ENCODE measurements around the gene CEACAM19.
"Not testable (repeated sequence)": the region's sequence is repeated elsewhere in the genome, so short reads cannot be mapped to it uniquely, and the experiment has no call there.

CEACAM19 gene

GRCh38 chr19:44721369-44721768 is 50.1 kb downstream of the CEACAM19 start:
- H3K4me3 ChIP-seq (ENCODE audit: low read depth in 1 of 2, low read length in 2 of 2); H3K27me3 ChIP-seq (ENCODE audit: control insufficient read depth in 1 of 2, insufficient read depth in 2 of 2, low read length in 2 of 2); H3K9me3 ChIP-seq (ENCODE audit: low read length); H3K36me3 ChIP-seq (ENCODE audit: insufficient read depth, low read length); H3K9ac ChIP-seq (ENCODE audit: low read length); H3K27ac ChIP-seq (ENCODE audit: low read depth, low read length): not testable (repeated sequence)
- peaks cover 25% of the 10 kb centered on the region for H3K4me1 ChIP-seq (ENCODE audit: insufficient read depth, low read length)

GRCh38 chr19:44722131-44723121 is 51.1 kb downstream of the CEACAM19 start:
- H3K4me3 ChIP-seq (ENCODE audit: low read depth in 1 of 2, low read length in 2 of 2) = no peak overlapping the region
- no peaks in the 10 kb centered on the region for H3K36me3 ChIP-seq (ENCODE audit: insufficient read depth, low read length)
- H3K27me3 ChIP-seq (ENCODE audit: control insufficient read depth in 1 of 2, insufficient read depth in 2 of 2, low read length in 2 of 2) = no peaks in the 10 kb centered on the region
- no peak overlapping the region for H3K27ac ChIP-seq (ENCODE audit: low read depth, low read length)
- H3K4me1 ChIP-seq (ENCODE audit: insufficient read depth, low read length) = peaks cover 25% of the 10 kb centered on the region
- H3K9ac ChIP-seq (ENCODE audit: low read length) = no peak overlapping the region
- no peaks in the 10 kb centered on the region for H3K9me3 ChIP-seq (ENCODE audit: low read length)

GRCh38 chr19:44723299-44723951 is 52.1 kb downstream of the CEACAM19 start:
- Histone ChIP-seq H3K27ac (ENCODE audit: low read depth, low read length) (no peak overlapping the region), H3K9me3 (ENCODE audit: low read length) (no peaks in the 10 kb centered on the region), H3K27me3 (ENCODE audit: control insufficient read depth in 1 of 2, insufficient read depth in 2 of 2, low read length in 2 of 2) (no peaks in the 10 kb centered on the region), H3K9ac (ENCODE audit: low read length) (no peak overlapping the region), H3K4me3 (ENCODE audit: low read depth in 1 of 2, low read length in 2 of 2) (no peak overlapping the region), H3K4me1 (ENCODE audit: insufficient read depth, low read length) (peaks cover 23% of the 10 kb centered on the region), H3K36me3 (ENCODE audit: insufficient read depth, low read length) (no peaks in the 10 kb centered on the region)

- H3K36me3 ChIP-seq (ENCODE audit: insufficient read depth, low read length) = no peaks in the 10 kb centered on the region
- H3K4me1 ChIP-seq (ENCODE audit: insufficient read depth, low read length) = peaks cover 18% of the 10 kb centered on the region
- no peak overlapping the region for H3K4me3 ChIP-seq (ENCODE audit: low read depth in 1 of 2, low read length in 2 of 2)
- no peaks in the 10 kb centered on the region for H3K9me3 ChIP-seq (ENCODE audit: low read length)
- no peak overlapping the region for H3K9ac ChIP-seq (ENCODE audit: low read length)
- H3K27ac ChIP-seq (ENCODE audit: low read depth, low read length) = no peak overlapping the region
- no peaks in the 10 kb centered on the region for H3K27me3 ChIP-seq (ENCODE audit: control insufficient read depth in 1 of 2, insufficient read depth in 2 of 2, low read length in 2 of 2)
These were observed 52.7 kb downstream of the CEACAM19 start for GRCh38 chr19:44723952-44724319.

GRCh38 chr19:44725251-44725650 is 54.0 kb downstream of the CEACAM19 start:
- Histone ChIP-seq H3K9me3 (ENCODE audit: low read length) (no peaks in the 10 kb centered on the region), H3K4me3 (ENCODE audit: low read depth in 1 of 2, low read length in 2 of 2) (no peak overlapping the region), H3K27ac (ENCODE audit: low read depth, low read length) (no peak overlapping the region), H3K27me3 (ENCODE audit: control insufficient read depth in 1 of 2, insufficient read depth in 2 of 2, low read length in 2 of 2) (no peaks in the 10 kb centered on the region), H3K4me1 (ENCODE audit: insufficient read depth, low read length) (peaks cover 13% of the 10 kb centered on the region), H3K36me3 (ENCODE audit: insufficient read depth, low read length) (no peaks in the 10 kb centered on the region), H3K9ac (ENCODE audit: low read length) (no peak overlapping the region)

- Histone ChIP-seq H3K9me3 (ENCODE audit: low read length) (no peaks in the 10 kb centered on the region), H3K4me3 (ENCODE audit: low read depth in 1 of 2, low read length in 2 of 2) (no peak overlapping the region), H3K36me3 (ENCODE audit: insufficient read depth, low read length) (no peaks in the 10 kb centered on the region), H3K27me3 (ENCODE audit: control insufficient read depth in 1 of 2, insufficient read depth in 2 of 2, low read length in 2 of 2) (no peaks in the 10 kb centered on the region), H3K9ac (ENCODE audit: low read length) (no peak overlapping the region), H3K4me1 (ENCODE audit: insufficient read depth, low read length) (peaks cover 13% of the 10 kb centered on the region), H3K27ac (ENCODE audit: low read depth, low read length) (no peak overlapping the region)
These were observed 54.4 kb downstream of the CEACAM19 start for GRCh38 chr19:44725684-44726083.

- no peaks in the 10 kb centered on the region for H3K27me3 ChIP-seq (ENCODE audit: control insufficient read depth in 1 of 2, insufficient read depth in 2 of 2, low read length in 2 of 2)
- H3K27ac ChIP-seq (ENCODE audit: low read depth, low read length) = no peak overlapping the region
- no peak overlapping the region for H3K9ac ChIP-seq (ENCODE audit: low read length)
- H3K4me3 ChIP-seq (ENCODE audit: low read depth in 1 of 2, low read length in 2 of 2) = no peak overlapping the region
- no peaks in the 10 kb centered on the region for H3K9me3 ChIP-seq (ENCODE audit: low read length)
- H3K4me1 ChIP-seq (ENCODE audit: insufficient read depth, low read length) = peaks cover 13% of the 10 kb centered on the region
- H3K36me3 ChIP-seq (ENCODE audit: insufficient read depth, low read length) = no peaks in the 10 kb centered on the region
These were observed 55.2 kb downstream of the CEACAM19 start for GRCh38 chr19:44726465-44726864.

GRCh38 chr19:44728178-44728577 is 56.9 kb downstream of the CEACAM19 start:
- Histone ChIP-seq H3K4me3 (ENCODE audit: low read depth in 1 of 2, low read length in 2 of 2) (no peak overlapping the region), H3K36me3 (ENCODE audit: insufficient read depth, low read length) (no peaks in the 10 kb centered on the region), H3K9me3 (ENCODE audit: low read length) (no peaks in the 10 kb centered on the region), H3K9ac (ENCODE audit: low read length) (no peak overlapping the region), H3K27me3 (ENCODE audit: control insufficient read depth in 1 of 2, insufficient read depth in 2 of 2, low read length in 2 of 2) (no peaks in the 10 kb centered on the region), H3K4me1 (ENCODE audit: insufficient read depth, low read length) (peaks cover 13% of the 10 kb centered on the region), H3K27ac (ENCODE audit: low read depth, low read length) (no peak overlapping the region)

- H3K9me3 ChIP-seq (ENCODE audit: low read length) = no peaks in the 10 kb centered on the region
- no peak overlapping the region for H3K9ac ChIP-seq (ENCODE audit: low read length)
- H3K27me3 ChIP-seq (ENCODE audit: control insufficient read depth in 1 of 2, insufficient read depth in 2 of 2, low read length in 2 of 2) = no peaks in the 10 kb centered on the region
- peaks cover under 1% of the 10 kb centered on the region for H3K4me1 ChIP-seq (ENCODE audit: insufficient read depth, low read length)
- no peaks in the 10 kb centered on the region for H3K36me3 ChIP-seq (ENCODE audit: insufficient read depth, low read length)
- H3K4me3 ChIP-seq (ENCODE audit: low read depth in 1 of 2, low read length in 2 of 2) = no peak overlapping the region
- H3K27ac ChIP-seq (ENCODE audit: low read depth, low read length) = no peak overlapping the region
These were observed 58.3 kb downstream of the CEACAM19 start for GRCh38 chr19:44729516-44730033.

- Histone ChIP-seq H3K9ac (ENCODE audit: low read length) (no peak overlapping the region), H3K4me3 (ENCODE audit: low read depth in 1 of 2, low read length in 2 of 2) (no peak overlapping the region), H3K4me1 (ENCODE audit: insufficient read depth, low read length) (no peaks in the 10 kb centered on the region), H3K36me3 (ENCODE audit: insufficient read depth, low read length) (no peaks in the 10 kb centered on the region), H3K9me3 (ENCODE audit: low read length) (no peaks in the 10 kb centered on the region), H3K27me3 (ENCODE audit: control insufficient read depth in 1 of 2, insufficient read depth in 2 of 2, low read length in 2 of 2) (no peaks in the 10 kb centered on the region), H3K27ac (ENCODE audit: low read depth, low read length) (no peak overlapping the region)
These were observed 59.8 kb downstream of the CEACAM19 start for GRCh38 chr19:44731081-44731480.

GRCh38 chr19:44731622-44732021 is 60.3 kb downstream of the CEACAM19 start:
- Histone ChIP-seq H3K4me3 (ENCODE audit: low read depth in 1 of 2, low read length in 2 of 2) (no peak overlapping the region), H3K9ac (ENCODE audit: low read length) (no peak overlapping the region), H3K27ac (ENCODE audit: low read depth, low read length) (no peak overlapping the region), H3K9me3 (ENCODE audit: low read length) (no peaks in the 10 kb centered on the region), H3K4me1 (ENCODE audit: insufficient read depth, low read length) (no peaks in the 10 kb centered on the region), H3K27me3 (ENCODE audit: control insufficient read depth in 1 of 2, insufficient read depth in 2 of 2, low read length in 2 of 2) (no peaks in the 10 kb centered on the region), H3K36me3 (ENCODE audit: insufficient read depth, low read length) (no peaks in the 10 kb centered on the region)

All from muscle layer of colon (tissue), 2 donors.